ENCODE measurements around the gene KMT5C.

Gene KMT5C

DNA sequence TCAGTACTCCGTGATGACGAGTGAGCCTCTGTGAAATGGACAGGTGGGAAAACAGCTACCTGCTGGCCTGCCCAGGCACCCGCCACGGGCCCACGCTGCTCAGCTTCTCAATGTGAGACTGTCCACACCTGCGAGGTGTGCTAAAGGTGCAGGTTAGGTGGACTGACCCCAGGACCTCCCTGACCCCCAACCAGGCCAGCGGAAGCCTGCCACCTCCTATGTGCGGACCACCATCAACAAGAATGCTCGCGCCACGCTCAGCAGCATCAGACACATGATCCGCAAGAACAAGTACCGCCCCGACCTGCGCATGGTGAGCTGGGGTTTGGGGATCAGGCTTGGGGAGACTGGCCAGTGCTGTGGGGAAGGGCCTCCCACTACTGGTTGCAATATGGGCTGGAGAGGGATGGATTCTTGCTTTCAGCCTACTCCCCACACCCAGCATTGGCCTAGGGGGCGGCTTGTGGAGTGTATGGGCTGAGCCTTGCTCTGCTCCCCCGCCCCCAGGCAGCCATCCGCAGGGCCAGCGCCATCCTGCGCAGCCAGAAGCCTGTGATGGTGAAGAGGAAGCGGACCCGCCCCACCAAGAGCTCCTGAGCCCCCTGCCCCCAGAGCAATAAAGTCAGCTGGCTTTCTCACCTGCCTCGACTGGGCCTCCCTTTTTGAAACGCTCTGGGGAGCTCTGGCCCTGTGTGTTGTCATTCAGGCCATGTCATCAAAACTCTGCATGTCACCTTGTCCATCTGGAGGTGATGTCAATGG, 48.2 kb downstream of the KMT5C start:
- no peak for TF ChIP-seq ZNF274 (IDR thresholded peaks at IDR 0.05; ENCODE audit: low read depth, low read length)
- H3K4me3 ChIP-seq (ENCODE audit: low read length): peak overlapping the region; percentile 91; the same call in 1 of the 2 replicates

DNA sequence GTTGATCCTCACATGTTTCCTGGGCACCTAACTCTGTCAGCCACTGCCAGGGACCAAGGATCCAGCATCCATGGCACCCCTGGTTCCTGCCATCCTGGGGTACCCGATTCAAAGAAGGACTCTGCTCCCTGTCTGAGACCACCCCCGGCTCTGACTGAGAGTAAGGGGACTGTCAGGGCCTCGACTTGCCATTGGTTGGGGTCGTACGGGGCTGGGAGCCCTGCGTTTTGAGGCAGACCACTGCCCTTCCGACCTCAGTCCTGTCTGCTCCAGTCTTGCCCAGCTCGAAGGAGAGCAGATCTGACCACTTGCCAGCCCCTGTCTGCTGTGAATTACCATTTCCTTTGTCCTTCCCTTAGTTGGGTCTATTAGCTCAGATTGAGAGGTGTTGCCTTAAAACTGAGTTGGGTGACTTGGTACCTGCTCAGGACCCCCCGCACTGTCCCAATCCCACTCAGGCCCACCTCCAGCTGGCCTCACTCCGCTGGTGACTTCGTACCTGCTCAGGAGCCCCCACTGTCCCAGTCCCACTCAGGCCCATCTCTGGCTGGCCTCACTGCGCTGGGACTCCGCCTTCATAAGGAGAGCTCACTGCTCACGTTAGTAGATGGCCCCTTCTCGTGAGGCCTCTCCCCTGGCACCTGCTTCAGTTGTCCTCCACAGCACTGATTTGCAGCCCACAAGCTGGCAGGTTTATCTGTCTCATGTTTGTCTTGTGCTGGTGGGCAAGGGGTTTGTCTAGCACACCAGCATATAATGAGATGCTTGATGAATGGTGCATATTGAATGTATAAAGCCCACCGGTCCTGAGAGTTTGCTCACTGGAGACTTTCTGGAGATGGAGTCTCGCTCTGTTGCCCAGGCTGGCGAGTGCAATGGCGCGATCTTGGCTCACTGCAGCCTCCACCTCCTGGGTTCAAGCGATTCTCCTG, 50.0 kb downstream of the KMT5C start:
- TF ChIP-seq ZNF274 (IDR thresholded peaks at IDR 0.05; ENCODE audit: low read depth, low read length): no peak
- no peak overlapping the region for H3K4me3 ChIP-seq (ENCODE audit: low read length)

DNA sequence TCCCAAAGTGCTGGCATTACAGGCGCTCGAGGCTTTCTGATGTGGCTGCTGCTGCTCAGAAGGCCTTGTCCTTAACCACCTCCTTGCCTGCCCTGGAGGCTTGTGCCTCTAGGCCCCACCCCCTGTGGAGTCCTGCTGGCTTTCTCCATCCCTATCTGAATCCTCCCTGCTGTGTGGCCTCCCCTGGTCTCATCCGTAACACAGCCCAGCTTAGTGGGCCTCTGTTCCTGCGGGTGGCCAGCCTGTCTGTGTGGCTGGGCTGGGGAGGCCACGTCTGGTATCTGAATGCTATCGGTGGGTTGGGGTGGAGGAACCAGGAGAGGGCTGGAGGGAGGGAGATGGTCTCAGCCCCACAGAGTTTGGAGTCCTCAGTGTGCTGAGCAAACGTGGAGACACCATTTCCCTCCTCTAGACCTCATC, 50.8 kb downstream of the KMT5C start:
- no peak for TF ChIP-seq ZNF274 (IDR thresholded peaks at IDR 0.05; ENCODE audit: low read depth, low read length)

DNA sequence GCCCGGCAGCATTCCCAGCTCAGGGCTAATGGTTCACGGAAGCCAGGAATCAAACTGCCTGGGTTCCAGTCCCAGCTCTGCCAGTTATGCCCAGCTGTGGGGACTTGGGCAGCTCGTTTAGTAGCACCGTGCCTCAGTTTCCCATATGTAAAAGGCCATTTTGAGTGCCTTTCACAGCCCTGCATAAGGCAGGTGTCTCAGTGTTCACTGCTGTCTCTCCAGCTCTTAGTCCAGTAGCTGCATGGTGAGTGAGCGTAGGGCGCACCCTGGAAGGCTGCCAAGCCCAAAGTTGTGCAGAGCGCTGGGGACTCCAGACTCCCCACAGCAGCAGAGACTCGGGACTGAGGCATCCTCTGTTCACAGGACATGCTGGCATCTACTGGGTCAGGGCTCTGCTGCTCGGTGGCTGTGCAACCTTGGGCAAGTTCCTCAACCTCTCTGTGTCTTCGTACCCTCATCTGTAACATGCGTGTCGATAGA, 51.6 kb downstream of the KMT5C start:
- H3K4me3 ChIP-seq (ENCODE audit: low read length): no peak overlapping the region
- no peak for TF ChIP-seq ZNF274 (IDR thresholded peaks at IDR 0.05; ENCODE audit: low read depth, low read length)

More for the DNA sequence above, 50.8 kb downstream of the KMT5C start:
- no peak overlapping the region for H3K4me3 ChIP-seq (ENCODE audit: low read length)

DNA sequence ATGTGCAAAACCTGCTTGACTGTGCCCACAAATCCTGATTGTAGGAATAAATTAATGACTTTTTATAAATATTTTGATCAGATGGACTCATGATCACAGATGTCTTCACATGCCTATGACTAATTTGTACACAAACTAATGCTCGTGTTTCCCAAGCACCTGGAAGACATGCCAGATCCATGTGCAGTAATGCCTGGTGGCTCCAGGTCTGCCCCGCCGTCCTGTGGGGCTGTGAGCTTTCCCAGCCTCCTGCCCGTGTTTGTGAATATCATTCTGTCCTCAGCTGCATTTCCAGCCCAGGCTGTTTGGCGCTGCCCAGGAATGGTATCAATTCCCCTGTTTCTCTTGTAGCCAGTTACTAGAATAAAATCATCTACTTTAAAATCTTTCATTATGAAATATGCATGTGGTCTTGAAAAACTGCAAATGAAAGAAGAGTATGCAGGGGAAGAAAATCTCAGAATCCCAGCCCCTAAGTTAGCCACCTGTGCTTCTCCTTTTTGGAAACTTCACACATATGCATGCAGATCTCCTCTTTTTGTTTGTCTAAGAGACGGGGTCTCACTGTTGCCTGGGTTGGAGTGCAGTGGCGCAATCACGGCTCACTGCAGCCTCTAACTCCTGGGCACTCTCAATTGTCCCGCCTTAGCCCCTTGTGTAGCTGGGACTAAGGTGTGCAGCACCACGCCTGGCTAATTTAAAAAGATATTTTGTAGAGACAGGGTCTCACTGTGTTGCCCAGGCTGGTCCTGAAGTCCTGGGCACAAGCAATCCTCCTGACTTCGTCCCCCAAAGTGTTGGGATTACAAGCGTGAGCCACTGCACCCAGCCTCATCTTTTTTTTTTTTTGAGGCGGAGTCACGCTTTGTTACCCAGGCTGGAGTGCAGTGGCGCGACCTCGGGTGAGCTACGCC, 52.3 kb downstream of the KMT5C start:
- H3K4me3 ChIP-seq (ENCODE audit: low read length): no peak overlapping the region
- no peak for TF ChIP-seq ZNF274 (IDR thresholded peaks at IDR 0.05; ENCODE audit: low read depth, low read length)

DNA sequence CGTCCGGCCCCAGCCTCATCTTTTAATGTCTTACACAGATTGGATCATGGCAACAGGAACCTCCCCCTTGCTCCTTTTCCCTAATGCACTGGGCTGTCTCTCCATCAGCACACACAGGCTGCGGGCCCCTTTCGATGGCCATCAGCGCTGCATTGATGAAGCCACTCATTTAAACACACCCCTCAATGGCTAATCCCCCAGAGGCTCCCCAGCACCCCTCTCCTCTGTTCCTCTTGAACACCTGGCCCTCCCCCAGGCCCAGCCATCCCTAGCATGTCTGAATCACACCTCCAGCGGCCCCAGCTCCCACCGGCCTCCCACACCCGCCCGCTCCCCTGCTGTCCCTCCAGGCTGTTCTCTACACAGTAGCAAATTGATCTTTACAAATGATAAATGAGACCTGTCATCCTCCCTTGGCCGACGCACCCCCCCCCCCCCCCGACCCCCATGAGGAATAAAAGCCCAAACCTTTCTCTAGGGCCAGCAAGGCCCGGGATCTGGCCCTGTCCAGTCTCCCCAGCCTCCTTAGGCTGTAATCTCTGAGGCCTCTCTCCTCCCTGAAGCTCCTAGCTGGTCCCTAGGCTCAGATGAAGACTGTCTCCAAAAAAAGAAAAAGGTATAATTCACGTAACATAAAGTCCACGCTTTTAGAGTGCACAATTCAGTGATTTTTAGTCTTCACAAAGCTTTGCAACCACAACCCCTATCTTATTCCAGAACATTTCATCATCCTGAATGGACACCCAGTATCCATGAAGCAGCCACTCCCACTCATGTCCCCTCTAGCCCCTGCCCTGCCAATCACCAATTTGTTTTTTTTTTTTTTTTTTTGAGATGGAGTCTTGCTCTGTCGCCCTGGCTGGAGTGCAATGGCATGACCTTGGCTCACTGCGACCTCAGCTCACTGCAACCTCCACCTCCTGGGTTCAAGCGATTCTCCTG, 53.4 kb downstream of the KMT5C start:
- no peak for TF ChIP-seq ZNF274 (IDR thresholded peaks at IDR 0.05; ENCODE audit: low read depth, low read length)
- H3K4me3 ChIP-seq (ENCODE audit: low read length): no peak overlapping the region
